Esophagus squamous epithelium (tissue), 4 donors: Measurements from ENCODE around the gene HDGFL2.

ENCODE experiments used
- CTCF ChIP-seq, 6 experiments: fragments of 450-650 bp in 4 of 6; fragments of 200-600 bp in 2 of 6; sonication (generic) in 2 of 6; IDR thresholded peaks; one replicate each; pipeline ENCODE4 v1.5.1; 2016 to 2019; ENCODE audit warnings: antibody characterized with exemption in 6 of 6, mild to moderate bottlenecking in 4 of 6, moderate library complexity in 4 of 6
- POLR2A ChIP-seq, 4 donors: fragments of 450-650 bp; IDR thresholded peaks; one replicate each; pipeline ENCODE4 v1.6.1; 2017; ENCODE audit warnings: antibody characterized with exemption in 4 of 4, mild to moderate bottlenecking in 4 of 4, moderate library complexity in 3 of 4

- TF ChIP-seq POLR2A (IDR thresholded peaks at IDR 0.05) (no peak), CTCF (IDR thresholded peaks at IDR 0.05) (no peak)
Measured at GRCh38 chr19:4452230-4452990, 19.7 kb upstream of the HDGFL2 start.
